Measurements from ENCODE around the gene ZBTB34.
A peak's percentile ranks its signal among the peaks of the same experiment; 100 is the strongest.

ZBTB34 gene

GRCh38 chr9:126880226-126880946 lies 19.9 kb downstream of the ZBTB34 start:
- no peak for DNase-seq

GRCh38 chr9:126880947-126881332 lies 20.5 kb downstream of the ZBTB34 start:
- no peak for DNase-seq

GRCh38 chr9:126882746-126883145 lies 22.3 kb downstream of the ZBTB34 start:
- no peak for DNase-seq

GRCh38 chr9:126883636-126884035 lies 23.2 kb downstream of the ZBTB34 start:
- DNase-seq = no peak

- no peak for DNase-seq
Observed at GRCh38 chr9:126885131-126885641, 24.7 kb downstream of the ZBTB34 start.

- no peak for DNase-seq
Observed at GRCh38 chr9:126886034-126886822, 25.8 kb downstream of the ZBTB34 start.

- DNase-seq = no peak
Observed at GRCh38 chr9:126886897-126887296, 26.5 kb downstream of the ZBTB34 start.

- DNase-seq = no peak
Observed at GRCh38 chr9:126891676-126892075, 31.2 kb downstream of the ZBTB34 start.

- no peak for DNase-seq
Observed at GRCh38 chr9:126893079-126893478, 32.6 kb downstream of the ZBTB34 start.

GRCh38 chr9:126894052-126894603 lies 33.7 kb downstream of the ZBTB34 start:
- no peak for DNase-seq

GRCh38 chr9:126902210-126902609 lies 41.8 kb downstream of the ZBTB34 start:
- DNase-seq = no peak

GRCh38 chr9:126904586-126904985 lies 44.1 kb downstream of the ZBTB34 start:
- no peak for DNase-seq

- DNase-seq = no peak
Observed at GRCh38 chr9:126906091-126906490, 45.7 kb downstream of the ZBTB34 start.

- no peak for DNase-seq
Observed at GRCh38 chr9:126907058-126907457, 46.6 kb downstream of the ZBTB34 start.

- DNase-seq = peak; percentile 92
Observed at GRCh38 chr9:126914458-126915280, 54.2 kb downstream of the ZBTB34 start, which contains the start of gene RALGPS1. RALGPS1 (plus strand) TSS chr9:126914782; CDS start chr9:126962290, 47,508 bp downstream.

- no peak for DNase-seq
Observed at GRCh38 chr9:126915281-126915816, 54.9 kb downstream of the ZBTB34 start.

- no peak for DNase-seq
Observed at GRCh38 chr9:126915846-126916543, 55.6 kb downstream of the ZBTB34 start.

GRCh38 chr9:126916909-126917308 lies 56.5 kb downstream of the ZBTB34 start:
- DNase-seq = no peak

- no peak for DNase-seq
Observed at GRCh38 chr9:126919193-126919592, 58.8 kb downstream of the ZBTB34 start.

- no peak for DNase-seq
Observed at GRCh38 chr9:126925876-126926275, 65.4 kb downstream of the ZBTB34 start.

GRCh38 chr9:126926364-126926763 lies 65.9 kb downstream of the ZBTB34 start:
- no peak for DNase-seq

- no peak for DNase-seq
Observed at GRCh38 chr9:126927419-126927818, 67.0 kb downstream of the ZBTB34 start.

Measured in right forelimb (tissue), 1 donor.